Measurements from ENCODE around the gene CDKL2.
"Not testable (repeated sequence)": the region's sequence is repeated elsewhere in the genome, so short reads cannot be mapped to it uniquely, and the experiment has no call there.

CDKL2 gene

GRCh38 chr4:75630174-75630936 is at the start of gene CDKL2:
CDKL2 (minus strand) TSS chr4:75630528; CDS start chr4:75625988, 4,540 bp downstream.
- peak; percentile 60 for DNase-seq (ENCODE audit: low read depth)

DNA sequence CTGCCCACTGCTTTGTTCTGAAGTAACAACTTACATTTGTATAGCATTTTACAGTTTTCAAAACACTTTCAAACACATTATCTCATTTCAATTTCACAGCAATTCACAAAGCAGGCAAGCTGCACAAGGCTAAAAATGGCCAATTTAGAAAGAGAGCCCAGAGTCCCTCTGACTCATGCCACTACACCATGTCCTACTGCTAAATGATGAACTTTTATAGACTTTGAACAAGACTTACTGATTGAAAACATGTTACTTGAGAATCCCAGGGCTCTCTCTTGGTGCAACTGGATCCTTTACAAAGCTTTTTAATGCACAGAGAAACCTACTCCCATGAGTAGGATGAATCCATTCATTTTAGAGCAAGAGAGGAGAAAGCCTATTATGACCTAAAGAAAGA is 48.6 kb upstream of the CDKL2 start:
- DNase-seq (ENCODE audit: low read depth) = no peak

GRCh38 chr4:75678473-75678872 is 48.1 kb upstream of the CDKL2 start:
- no peak for DNase-seq (ENCODE audit: low read depth)

DNA sequence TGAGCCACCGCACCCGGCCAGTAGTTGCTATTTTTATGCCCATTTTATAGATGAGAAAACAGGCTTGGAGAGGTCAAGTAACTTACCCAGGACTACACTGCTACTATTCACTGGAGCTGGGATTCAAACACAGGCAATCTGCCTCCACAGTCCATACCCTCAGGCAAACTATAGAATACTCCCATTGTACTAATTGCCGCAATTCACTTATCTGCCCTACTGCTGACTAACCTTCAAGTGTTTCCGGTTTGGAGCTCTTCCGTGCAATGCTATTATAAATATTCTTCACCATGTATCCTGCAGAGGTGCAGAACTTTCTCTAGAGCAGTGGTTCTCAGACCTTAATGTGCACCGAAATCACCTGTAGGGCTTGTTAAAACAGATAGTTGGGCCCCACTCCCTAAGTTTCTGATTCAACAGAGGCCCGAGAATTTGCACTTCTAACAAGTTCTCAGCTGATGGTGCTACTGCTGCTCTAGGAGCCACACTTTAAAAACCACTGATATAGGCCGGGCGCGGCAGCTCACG is 44.7 kb upstream of the CDKL2 start:
- no peak for DNase-seq (ENCODE audit: low read depth)

DNA sequence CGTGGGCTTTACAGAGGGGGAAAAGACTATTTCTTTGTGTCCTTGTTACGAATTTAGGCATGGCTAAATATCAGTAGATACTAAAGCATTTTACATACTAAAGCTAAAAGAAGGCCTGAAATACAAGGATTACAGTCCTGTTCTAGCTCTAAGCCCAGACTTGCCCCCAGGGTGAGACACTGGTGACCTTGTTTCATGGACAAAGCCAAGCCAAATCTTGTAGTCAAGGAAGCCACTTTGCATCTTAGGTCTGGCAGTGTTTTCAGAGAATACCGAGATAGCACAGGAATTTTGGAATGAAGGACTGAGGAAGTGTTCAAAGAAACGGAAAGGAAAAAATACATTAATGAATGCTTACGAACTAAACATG is 43.6 kb upstream of the CDKL2 start:
- peak; percentile 24 for DNase-seq (ENCODE audit: low read depth)

GRCh38 chr4:75673027-75673958 is 43.0 kb upstream of the CDKL2 start, which contains the start of gene G3BP2:
G3BP2 (minus strand) TSS chr4:75673411; CDS start chr4:75662025, 11,386 bp downstream.
- DNase-seq (ENCODE audit: low read depth) = peak; percentile 98

GRCh38 chr4:75672461-75673026 is 42.2 kb upstream of the CDKL2 start:
- peak; percentile 45 for DNase-seq (ENCODE audit: low read depth)

- DNase-seq (ENCODE audit: low read depth) = no peak
These were observed 41.6 kb upstream of the CDKL2 start for GRCh38 chr4:75671802-75672421.

- no peak for DNase-seq (ENCODE audit: low read depth)
These were observed 38.3 kb upstream of the CDKL2 start for GRCh38 chr4:75668596-75668995.

DNA sequence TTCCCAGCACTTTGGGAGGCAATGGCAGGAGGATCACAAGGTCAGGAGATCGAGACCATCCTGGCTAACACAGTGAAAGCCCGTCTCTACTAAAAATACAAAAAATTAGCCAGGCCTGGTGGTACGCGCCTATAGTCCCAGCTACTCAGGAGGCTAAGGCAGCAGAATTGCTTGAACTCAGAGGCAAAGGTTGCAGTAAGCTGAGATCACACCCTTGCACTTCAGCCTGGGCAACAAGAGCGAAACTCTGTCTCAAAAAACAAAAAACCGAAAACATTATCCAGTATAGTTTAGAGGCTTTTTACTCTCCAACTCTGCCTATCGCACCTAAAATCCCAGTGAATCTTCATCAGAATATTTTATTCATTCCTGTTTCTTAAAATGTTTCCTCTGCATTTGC is 37.3 kb upstream of the CDKL2 start:
- not testable (repeated sequence) for DNase-seq (ENCODE audit: low read depth)

- no peak for DNase-seq (ENCODE audit: low read depth)
These were observed 36.0 kb upstream of the CDKL2 start for GRCh38 chr4:75666299-75666698.

- DNase-seq (ENCODE audit: low read depth) = not testable (repeated sequence)
These were observed 34.3 kb upstream of the CDKL2 start for GRCh38 chr4:75664604-75665003.

- no peak for DNase-seq (ENCODE audit: low read depth)
These were observed 32.3 kb upstream of the CDKL2 start for GRCh38 chr4:75662626-75663025.

DNA sequence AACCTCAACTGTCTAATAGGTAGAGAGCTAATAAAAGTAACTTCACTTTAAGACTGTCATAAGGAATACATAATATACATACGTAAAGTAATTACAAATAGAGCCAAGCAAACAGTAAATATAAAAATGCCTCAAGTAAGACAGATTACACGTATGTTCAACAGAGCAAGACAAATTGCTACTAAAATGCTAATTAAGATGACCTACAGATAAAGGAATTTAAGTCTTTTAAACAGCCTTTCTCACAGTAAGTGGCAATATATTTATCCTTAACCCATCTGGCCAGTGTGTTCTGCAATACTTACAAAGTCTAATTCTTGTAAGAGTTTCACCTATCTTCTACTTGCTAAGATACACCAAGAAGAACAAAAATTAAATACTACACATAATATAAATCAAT is 30.2 kb upstream of the CDKL2 start:
- no peak for DNase-seq (ENCODE audit: low read depth)

- no peak for DNase-seq (ENCODE audit: low read depth)
These were observed 29.2 kb upstream of the CDKL2 start for GRCh38 chr4:75659512-75660031.

DNA sequence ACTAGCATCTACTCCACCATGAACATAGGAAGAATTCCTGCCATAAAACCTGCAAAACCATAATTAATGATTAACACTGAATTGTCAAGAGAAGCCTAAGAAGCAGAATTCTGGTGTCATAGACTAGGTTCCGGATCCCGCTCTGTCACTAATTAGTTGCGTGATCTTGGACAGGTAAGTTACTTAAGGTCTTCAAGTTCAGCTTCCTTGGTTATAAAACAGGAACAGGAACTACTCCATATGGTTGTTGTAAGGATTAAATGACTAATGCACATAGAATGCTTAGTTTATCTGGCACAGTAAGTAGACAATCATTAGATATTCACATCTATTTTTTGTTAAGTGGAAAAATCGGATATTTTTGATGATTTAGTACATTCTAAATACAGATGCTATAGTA is 28.5 kb upstream of the CDKL2 start:
- peak; percentile 68 for DNase-seq (ENCODE audit: low read depth)

DNA sequence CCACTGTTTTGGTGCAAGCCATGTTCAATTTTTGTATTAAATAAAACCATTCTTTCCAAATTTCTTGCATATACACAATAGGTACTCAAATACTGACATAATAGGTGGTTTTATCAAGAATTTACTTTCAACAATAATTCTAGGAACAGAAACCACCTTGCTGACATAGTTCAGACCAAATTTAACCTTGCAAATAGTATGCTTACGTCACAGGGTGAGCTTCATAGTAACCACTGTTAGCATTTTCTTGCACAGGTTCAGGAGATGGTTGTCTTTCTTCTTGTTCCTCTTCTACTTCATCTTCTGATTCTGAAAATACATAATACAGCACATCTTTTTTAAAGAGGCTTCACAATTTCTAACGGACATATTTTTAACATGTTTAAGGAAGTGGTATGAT is 25.2 kb upstream of the CDKL2 start:
- no peak for DNase-seq (ENCODE audit: low read depth)

GRCh38 chr4:75654905-75655304 is 24.6 kb upstream of the CDKL2 start:
- no peak for DNase-seq (ENCODE audit: low read depth)

GRCh38 chr4:75653845-75654503 is 23.6 kb upstream of the CDKL2 start:
- DNase-seq (ENCODE audit: low read depth) = no peak

DNA sequence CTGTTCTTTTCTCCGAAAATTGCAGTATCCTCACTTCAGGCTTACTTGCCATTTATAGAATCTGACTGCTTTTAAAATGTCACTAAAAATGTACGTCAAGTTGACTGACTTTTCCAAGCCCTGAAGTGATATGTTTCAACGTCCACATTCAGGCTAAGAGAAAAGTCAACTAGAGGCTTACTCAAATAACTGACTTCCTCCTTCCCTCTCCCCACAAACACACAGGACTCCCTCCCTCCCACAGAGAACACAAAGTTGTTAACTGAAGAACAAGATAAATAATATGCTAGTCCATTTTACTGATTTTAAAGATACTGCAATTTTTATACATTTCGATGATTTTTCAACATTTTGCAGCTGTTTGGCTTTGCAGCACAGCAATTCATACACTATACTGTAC is 13.8 kb upstream of the CDKL2 start:
- DNase-seq (ENCODE audit: low read depth) = no peak

DNA sequence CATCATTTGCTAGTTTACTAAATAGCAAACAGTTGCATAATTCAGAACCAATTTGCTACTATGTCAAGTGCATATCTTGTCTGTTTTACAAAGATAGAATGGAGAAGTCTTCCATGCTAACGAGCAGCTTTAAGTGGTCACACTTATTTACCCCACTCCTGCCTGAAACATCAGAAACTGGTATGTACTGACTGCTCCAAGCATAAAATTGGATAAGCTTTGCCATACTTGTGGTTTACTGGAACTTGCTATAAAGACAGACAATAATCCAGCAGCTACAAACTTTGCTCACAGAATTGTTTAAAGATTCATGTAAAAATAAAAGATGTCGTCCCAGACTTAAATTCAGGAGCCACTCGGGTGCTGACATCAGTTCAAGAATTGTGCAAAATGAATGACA is 13.3 kb upstream of the CDKL2 start:
- DNase-seq (ENCODE audit: low read depth) = peak; percentile 29

Data from iris pigment epithelial cell (primary cell).